Activated T-helper 2 cell treated with anti-CD3 and anti-CD28 coated beads, Interferon-gamma antibody, Interleukin-2, Interleukin-4, amounts not matched to agents 10 μg/mL and 5 μg/mL and 100 μg/mL, durations not matched to agents 14 hours and 24 hours and 36 hours (primary cell): ENCODE data around the gene CTXN3. TPM values are rescaled to one million over a fixed set of nuclear protein-coding genes. Genes with fewer than 3 reads are reported as not detected.

ENCODE experiments used
- DNase-seq: peaks from one replicate; pipeline ENCODE4 v3.0.0; 2021; ENCODE audit warnings: low spot score
- H3K27ac Mint-ChIP-seq: one replicate; pipeline ENCODE4 v1.8.0; 2021; ENCODE audit warnings: mixed read lengths
- H3K27me3 Mint-ChIP-seq: one replicate; pipeline ENCODE4 v1.8.0; 2021; ENCODE audit warnings: low read depth, mixed read lengths
- H3K36me3 Mint-ChIP-seq: one replicate; pipeline ENCODE4 v1.8.0; 2021; ENCODE audit warnings: low read depth, mixed read lengths
- H3K4me1 Mint-ChIP-seq: one replicate; pipeline ENCODE4 v1.8.0; 2021; ENCODE audit warnings: low read depth, mixed read lengths
- H3K4me3 Mint-ChIP-seq: one replicate; pipeline ENCODE4 v1.8.0; 2021; ENCODE audit warnings: low read depth, mild to moderate bottlenecking, moderate library complexity, mixed read lengths
- H3K9me3 Mint-ChIP-seq: one replicate; pipeline ENCODE4 v1.8.0; 2021; ENCODE audit warnings: mixed read lengths
- intact Hi-C: fragments of 100-400 bp; cut with micrococcal nuclease; formaldehyde crosslinking; loops from one replicate; pipeline ENCODE4 v1.15.1; 2023
- total RNA-seq: library from RNA; stranded (reverse); gene quantifications from 2 replicates; pipeline ENCODE4 v1.2.3, GENCODE V29; 2022

CTXN3 gene
- total RNA-seq, 1 donor from 2014 or later = not detected

DNA sequence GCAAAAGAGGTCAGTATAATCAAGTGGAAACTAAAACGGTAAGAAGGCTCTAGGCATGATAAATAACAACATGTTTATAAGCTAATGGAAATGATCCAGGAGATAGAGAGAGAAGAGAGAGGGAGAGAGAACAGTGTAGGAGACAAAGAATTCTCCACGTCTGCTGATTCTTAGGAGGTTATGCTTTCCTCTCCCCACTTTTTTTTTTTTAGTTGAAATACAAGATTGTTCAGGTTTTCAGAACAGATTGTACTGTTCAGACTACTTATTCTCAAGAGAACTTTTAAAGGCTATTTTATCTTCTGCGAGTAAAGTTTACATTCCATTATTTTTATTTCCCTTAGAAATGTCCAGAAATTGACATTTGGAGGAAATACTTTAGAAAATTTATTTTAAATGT, 58.3 kb downstream of the CTXN3 start:
- H3K36me3 Mint-ChIP-seq = no peaks in the 10 kb centered on the region

More for the DNA sequence above, 58.3 kb downstream of the CTXN3 start:
- DNase-seq = no peak
- H3K27ac Mint-ChIP-seq = no peak overlapping the region
- no peaks in the 10 kb centered on the region for H3K4me1 Mint-ChIP-seq
- H3K4me3 Mint-ChIP-seq = no peak overlapping the region
- H3K9me3 Mint-ChIP-seq = no peaks in the 10 kb centered on the region
- peaks cover 6% of the 10 kb centered on the region for H3K27me3 Mint-ChIP-seq
- intact Hi-C loops = no loop called here

Other genes starting within 250 kb of the CTXN3 start
- 53.5 and 56.9 TPM in 2 replicates for gene PRRC1, start 131.4 kb upstream of the CTXN3 start, total RNA-seq
- not detected in 2 replicates for gene CCDC192, start 54.3 kb downstream of the CTXN3 start, total RNA-seq